GM19455 (cell line): Measurements from ENCODE around the gene MGST3.
"Not testable (repeated sequence)": the region's sequence is repeated elsewhere in the genome, so short reads cannot be mapped to it uniquely, and the experiment has no call there.

Source experiments
- ATAC-seq: cut with Tn5 transposase; IDR thresholded peaks from one replicate; pipeline ENCODE4 v1.9.1; 2021; ENCODE audit not compliant: unreplicated experiment

MGST3 gene

DNA sequence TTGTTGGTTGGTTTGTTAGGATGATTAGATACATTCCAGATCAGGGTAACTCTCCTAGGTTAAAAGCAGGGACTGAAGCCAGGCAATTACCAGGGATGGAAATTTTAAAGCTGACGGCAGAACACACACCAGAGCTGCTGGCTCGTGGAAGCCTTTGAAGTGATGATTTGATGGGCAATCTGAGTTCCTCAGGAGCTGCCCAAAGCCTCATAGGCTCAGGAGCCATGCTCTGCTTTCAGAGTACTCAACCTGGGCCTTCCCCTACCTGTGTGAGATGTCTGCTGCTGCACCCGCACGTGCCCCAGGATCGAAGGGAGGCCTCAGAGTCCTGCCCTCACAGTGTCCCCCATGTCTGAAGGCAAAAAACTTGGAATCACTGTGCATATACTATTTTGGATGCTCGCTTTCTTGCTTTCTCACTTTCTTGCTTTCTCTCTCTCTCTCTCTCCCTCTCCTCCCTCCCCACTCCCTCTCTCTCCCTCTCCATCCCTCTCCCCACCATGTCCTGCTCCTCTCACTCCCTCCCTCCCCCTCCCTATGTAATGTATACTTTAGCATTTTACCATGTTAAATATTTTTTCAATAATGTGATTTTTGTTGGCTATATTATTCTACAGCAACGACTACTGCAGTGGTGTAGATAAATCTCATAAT is 18.0 kb downstream of the MGST3 start:
- ATAC-seq, result no peak

DNA sequence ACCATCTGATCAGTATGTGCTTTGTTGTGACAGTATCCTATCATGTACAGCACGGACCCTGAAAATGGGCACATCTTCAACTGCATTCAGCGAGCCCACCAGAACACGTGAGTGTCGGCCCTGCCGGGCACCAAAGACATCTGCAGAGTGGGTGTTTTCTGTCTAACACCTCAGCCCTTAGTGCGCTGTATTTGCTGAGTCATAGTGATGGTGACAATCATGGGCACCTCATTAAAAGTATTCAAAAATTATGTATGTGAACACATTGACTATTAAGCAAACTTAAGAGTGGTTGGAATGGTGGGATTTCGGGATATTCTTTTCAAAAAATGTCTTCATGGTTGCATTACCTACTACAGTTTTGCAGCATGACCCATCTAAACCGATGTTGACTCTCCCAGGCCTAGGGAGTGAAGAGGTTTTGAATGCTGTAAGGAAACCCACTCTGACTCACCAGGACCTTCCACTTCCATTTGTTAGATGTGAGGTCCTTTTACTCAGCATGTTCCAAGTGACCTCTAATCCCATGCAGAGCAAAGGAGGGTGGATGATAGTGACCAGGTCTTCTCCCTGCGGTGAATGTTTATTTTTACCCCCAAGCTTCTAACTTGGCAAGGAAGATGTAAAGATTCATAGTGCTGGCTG is 20.1 kb downstream of the MGST3 start:
- no peak for ATAC-seq

DNA sequence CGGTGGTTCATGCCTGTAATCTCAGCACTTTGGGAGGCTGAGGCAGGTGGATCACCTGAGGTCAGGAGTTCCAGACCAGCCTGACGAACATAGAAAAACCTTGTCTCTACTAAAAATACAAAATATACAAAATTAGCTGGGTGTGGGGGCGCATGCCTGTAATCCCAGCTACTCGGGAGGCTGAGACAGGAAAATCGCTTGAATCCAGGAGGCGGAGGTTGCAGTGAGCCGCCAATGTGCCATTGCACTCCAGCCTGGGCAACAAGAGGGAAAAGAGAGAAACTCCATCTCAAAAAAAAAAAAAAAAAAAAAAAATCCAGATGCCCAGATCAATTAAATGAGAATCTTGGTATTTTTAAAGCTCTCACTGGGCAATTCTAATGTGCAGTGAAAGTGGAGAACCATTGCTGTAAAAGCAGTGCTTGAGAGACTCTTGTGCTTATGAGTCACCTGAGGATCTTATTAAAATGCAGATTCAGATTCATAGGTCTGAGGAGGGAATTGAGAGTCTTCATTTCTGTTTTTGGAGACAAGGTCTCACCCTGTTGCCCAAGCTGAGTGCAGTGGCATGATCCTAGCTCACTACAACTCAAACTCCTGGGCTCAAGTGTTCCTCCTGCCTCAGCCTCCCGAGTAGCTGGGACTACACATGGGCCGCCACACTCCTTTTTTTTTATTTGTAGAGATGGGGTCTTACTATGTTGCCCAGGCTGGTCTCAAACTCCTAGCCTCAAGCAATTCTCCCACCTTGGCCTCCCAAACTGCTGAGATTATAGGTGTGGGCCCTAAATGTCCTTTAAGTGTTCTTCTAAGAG is 27.9 kb downstream of the MGST3 start:
- not testable (repeated sequence) for ATAC-seq

DNA sequence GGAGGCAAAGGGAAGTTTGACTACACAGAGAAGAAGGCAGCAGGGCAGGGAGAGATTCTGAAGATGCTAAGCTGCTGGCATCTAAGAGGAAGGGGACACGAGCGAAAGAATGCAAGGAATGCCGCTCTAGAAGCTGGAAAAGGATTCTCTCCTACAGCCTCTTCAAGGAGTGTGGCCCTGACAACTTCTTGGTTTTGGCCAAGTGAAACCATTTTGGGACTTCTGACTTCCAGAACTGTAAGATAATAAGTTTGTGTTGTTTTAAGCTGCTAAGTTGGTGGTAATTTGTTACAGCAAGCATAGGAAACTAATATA is 28.5 kb downstream of the MGST3 start:
- ATAC-seq, result no peak

DNA sequence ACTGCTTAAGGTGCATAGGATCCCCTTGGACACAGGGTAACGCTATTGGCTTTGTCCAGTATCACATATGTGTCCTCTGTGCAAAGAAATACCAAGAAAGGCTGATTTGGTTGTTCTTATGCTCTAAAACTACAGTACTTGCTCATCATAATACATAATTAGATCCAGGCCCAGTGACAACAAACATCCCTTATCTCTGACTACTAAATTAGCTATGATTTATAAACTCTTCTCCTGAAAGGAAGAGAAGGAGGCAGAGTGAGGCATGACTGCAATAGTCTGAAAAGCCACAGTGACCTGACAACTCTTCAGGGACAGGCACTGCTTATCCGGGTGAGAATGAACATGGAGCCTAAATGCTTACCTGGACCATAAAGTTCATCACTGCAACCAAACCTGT is 30.7 kb downstream of the MGST3 start:
- no peak for ATAC-seq

DNA sequence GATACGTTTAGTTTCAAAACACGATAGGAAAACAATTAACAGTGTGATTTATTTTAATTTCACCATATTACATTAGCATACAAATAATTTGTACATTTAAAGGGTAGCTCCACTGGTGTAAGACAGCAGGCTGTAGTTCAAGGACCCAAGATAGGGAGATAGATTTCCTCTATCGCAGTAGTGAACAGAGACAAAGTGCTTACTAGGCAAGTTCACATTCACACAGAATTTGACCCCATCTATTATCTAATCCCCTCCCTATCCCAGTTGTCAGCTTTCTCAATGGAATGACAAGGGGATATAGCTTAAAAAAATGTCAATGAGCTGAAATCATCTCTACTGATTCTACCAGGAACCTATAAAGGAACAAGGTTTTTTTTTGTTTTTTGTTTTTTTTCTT is 31.2 kb downstream of the MGST3 start:
- no peak for ATAC-seq

DNA sequence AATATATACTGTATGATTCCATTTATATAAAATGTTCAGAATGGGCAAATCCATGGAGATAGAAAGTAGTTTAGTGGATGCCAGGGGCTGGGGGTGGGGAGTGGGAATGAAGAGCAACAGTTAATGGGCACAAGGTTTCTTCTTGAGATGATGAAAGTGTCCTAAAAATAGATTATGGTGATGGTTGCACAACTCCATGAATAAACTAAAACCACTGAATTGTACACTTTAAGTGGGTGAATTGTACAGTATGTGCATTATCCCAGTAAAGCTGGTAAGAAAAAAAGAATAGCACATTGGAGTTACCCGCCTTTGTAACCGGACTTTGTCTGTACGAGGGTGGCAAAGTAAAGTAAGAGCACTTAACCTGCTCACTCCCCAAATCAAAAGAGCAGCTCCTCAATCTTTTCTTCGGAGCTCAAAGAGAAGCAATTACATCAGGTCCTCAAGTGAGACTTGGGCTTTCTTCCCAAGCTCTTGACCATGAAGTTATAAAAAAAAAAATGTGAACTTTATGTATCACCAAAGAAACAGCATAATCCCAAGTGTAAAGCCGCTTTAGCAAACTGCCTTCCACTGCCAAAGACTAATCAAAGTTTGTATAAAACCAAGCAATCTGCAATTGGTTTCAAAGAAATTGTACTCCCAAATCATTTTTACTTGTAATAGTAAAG is 35.3 kb downstream of the MGST3 start:
- no peak for ATAC-seq

DNA sequence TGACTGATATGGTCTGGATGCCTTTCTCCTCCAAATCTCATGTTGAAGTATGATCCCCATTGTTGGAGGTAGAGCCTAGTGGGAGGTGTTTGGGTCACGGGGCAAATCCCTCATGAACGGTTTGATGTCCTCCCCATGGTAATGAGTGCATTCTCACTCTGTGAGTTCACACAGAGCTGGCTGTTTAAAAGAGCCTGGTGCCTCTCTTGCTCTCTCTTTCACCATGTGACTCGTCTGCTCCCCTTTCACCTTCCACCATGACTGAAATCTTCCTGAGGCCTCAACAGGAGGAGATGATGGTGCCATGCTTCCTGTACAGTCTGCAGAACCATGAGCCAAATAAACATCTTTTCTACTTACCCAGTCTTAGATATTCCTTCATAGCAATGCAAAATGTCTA is 37.1 kb downstream of the MGST3 start:
- no peak for ATAC-seq

DNA sequence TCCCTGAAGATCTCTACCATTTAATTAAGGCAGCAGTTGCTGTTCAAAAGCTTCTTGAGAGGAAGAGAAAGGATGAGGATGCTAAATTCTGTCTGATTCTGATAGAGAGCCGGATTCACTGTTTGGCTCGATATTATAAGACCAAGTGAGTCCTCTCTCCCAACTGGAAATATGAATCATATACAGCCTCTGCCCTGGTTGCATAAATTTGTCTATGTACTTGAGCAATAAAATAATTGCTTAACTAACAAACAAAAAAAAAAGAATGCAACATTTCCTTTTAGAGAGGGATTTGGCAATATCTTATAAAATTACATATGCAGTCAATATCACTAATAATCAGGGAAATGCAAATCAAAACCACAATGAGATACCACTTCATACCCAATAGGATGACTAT is 40.5 kb downstream of the MGST3 start:
- no peak for ATAC-seq

DNA sequence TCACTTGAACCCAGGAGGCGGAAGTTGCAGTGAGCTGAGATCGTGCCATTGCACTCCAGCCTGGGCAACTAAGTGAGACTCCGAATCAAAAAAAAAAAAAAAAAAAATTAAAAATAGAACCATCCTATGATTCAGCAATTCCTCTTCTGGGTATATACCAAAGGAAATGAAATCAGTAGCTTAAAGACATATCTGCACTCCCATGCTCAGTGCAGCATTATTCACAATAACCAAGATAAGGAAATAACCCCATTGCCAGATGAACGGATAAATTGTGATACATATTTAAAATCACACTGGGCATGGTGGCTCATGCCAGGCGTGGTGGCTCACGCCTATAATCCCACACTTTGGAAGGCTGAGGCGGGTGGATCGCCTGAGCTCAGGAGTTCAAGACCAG is 43.6 kb downstream of the MGST3 start:
- ATAC-seq, result no peak

DNA sequence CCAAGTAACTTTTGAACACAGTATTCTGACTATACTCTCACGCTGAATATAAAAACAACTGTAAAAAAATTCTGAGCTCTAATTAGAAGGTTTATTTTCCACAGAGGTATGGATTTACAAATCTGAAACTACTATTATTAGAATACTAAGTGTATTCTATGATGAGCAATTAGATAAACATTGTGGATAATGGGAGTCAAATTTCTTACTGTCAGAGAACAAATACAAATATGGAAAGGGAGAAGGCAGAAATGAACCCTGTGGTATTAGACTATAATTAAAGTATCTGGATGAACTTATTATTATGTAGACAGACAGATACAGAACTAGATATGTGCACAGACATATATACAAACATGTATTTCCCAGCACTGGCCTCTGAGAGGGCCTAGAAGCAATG is 44.8 kb downstream of the MGST3 start:
- ATAC-seq, result no peak

DNA sequence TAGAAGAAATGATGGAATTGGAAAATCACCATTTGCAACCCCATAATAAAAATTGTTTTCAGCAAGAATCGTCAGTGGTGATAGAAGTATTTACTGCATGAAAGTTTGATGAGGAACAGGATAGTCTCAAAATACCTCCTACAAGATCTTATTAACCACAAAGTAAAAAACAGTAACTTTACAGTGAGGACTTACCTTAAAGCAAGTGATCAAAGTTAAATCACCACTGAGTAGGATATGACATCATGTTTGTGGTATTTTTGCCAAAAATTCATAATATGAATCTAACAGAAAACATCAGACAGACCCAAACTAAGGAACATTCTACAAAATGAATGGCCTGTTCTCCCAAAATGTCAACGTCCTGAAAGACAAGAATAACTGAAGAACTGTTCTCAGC is 47.5 kb downstream of the MGST3 start:
- ATAC-seq, result no peak

DNA sequence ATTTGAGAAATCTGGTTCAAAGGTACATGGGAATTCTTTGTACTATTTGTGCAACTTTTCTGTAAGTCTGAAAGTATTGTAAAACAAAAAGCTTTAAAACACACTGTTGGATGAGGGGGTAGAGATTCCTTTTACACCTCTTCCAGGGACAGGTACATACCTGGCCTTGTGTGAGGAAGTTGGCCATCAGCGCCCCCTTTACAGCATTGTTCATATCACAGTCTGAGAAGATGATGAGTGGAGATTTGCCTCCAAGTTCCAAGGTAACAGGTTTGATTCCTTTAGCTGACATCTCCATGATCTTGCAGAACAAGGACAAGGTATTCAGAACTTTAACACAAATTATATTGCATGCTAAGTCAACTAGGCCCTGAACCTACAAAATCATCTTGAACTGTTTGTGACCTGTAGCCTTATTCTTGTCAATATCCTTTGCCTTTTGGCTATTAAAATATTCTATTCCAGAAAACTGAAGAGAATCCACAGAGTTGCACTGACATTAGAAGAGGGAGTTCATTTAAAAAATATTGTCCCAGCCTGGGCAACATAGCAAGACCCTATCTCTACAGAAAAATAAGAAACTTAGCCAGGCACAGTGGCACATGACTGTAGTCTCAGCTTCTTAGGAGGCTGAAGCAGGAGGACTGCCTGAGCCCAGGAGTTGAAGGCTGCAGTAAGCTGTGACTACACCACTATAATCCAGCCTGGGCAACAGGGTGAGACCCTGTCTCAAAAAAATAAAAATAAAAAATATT is 48.4 kb downstream of the MGST3 start:
- ATAC-seq, result no peak

DNA sequence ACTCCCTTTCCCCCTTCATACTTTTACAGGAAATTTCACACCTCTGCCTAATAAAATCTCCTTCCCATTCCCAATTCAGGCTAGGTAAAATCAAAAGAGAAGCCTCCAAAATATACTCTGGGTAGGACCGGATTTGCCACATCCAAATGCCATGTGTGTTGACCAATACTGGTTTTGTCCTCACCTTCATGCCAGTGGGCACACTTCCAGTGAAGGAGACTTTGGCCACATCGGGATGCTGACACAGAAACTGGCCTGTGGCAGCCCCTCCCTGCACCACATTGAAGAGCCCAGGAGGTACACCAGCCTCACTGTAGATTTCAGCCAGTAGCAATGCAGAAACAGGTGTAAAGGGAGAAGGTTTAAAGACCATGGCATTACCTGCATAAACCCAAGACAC is 49.3 kb downstream of the MGST3 start:
- ATAC-seq, result no peak

DNA sequence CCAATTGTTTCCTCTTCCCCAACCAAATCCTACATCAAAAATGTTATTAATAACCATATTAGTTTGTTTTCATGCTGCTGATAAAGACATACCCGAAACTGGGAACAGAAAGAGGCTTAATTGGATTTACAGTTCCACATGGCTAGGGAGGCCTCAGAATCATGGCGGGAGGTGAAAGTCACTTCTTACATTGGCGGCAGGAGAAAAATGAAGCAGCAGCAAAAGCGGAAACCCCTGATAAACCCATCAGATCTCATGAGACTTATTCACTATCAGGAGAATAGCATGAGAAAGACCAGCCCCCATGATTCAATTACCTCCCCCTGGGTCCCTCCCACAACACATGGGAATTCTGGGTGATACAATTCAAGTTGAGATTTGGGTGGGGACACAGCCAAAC is 49.7 kb downstream of the MGST3 start:
- not testable (repeated sequence) for ATAC-seq

DNA sequence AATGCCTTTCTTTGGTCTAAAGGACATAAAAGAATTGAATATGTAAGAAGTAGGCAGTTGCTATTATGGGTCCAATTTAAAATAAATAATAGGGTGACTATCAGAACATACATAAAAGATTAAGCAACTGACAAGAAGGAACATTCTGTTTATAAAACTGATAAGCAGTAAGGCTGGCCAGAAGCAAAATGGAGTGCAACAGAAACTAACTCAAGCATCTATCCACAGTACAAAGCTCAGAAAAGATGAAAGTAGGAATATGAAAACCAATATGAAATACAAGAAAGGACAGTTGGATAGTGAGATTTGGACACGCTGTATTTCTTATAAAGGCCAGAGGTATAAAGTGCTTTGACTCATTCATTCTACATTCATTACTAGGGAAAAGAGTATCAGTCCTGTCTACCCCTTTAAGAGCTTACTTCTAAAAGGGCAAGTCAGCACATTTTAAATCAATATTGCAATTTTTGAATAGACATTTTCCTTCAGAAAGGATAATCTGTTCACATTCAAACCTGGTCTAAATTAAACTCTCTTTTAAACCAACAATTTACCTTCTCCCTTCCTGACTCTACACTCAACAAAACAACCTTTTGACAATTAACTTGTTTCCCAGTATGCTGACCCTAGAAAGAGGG is 52.9 kb downstream of the MGST3 start:
- ATAC-seq, result no peak

DNA sequence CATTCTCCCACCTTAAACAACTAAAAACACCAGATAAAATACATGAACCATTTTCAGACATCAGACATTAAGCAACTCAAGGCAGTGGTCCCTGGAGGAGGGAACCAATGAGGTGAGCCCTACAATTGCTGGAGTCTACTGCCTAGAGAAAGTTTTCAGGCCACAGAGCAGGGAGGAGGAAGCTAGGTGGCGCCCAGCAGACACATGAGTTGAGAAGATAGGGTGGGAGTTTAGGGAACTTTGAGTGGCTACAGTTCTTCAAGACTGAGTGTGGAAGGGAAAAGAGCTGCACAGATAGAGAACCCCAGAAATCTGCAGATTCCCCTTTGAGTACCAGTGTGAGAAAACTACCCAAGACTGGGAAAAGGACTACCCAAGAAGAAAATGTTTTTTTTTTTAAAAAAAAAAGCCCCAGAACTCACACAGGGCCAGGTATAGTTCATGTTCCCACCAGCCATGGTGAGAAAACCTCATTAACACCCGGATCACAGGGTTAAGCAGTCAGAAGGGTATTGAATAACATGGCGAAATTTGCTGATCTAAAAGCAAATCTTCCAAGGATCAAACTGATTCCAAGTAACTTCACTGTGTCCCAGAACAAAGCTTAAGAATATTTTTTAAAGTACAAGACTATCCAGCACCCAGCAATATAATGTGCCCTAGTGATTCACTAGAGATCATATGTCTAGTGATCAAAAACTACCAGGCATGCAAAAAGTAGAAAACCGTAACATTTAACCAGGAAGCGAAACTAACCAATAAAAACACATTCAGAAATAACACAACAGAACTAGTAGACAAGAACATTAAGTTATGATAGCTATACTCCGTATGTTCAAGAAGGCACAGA is 55.3 kb downstream of the MGST3 start:
- ATAC-seq, result no peak

DNA sequence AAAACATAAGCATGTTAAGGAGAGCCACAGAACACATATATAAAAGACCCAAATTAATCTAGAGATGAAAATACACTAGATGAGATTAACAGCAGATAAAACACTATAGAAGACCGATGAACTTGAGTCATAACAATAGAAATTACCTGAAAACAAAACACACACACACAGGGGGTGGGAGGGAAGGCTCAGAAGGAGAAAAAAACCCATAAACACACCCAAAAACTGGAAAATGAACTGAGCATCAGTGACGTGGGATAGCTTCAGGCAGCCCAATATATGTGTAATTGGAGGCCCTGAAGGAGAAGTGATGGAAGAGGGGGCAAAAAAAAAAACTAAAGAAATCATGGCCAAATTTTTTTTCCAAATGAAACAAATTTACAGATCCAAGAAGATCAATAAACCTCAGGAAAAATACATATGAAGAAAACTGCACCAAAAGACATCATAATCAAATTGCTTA is 56.0 kb downstream of the MGST3 start:
- ATAC-seq, result no peak

DNA sequence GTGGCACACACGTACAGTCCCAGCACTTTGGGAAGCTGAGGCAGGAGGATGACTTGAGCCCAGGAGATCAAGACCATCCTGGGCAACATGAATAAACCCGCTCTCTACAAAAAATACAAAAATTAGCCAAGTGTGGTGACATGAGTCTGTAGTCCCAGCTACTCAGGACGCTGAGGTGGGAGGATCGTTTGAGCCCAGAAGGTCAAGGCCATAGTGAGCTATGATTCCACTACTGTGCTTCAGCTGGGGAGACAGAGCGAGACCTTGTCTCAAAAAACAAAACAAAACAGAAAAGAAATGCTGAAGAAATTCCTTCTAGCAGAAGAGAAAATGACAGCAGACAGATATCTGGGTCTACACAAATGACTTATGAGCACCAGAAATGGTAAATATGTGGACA is 57.0 kb downstream of the MGST3 start:
- no peak for ATAC-seq

DNA sequence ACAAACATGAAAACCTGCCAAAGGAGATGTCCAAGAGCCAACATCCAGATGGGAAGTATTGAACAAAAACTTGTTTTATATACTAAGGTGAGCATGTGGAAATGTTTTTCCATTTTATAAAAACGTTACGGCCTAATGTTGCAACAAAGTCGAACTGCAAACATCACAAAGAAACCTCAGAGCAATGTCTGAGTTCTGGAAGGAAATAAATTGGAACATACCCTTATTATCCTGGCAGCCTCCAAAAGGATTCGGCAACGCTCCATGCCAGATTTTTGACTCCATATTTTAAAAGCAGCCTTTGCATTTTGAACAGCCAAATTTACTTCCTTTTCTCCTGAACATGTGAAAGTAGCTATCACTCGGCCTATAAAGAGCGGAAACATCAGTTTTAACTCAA is 64.0 kb downstream of the MGST3 start:
- ATAC-seq, result no peak
